NOMO-1 (cell line): ENCODE results near the gene ANKRD40.

ENCODE experiments used
- DNase-seq, 2 experiments: peaks; one replicate each; lab custom pipeline; 2025; ENCODE audit not compliant: unreplicated experiment in 2 of 2; lab: John Stamatoyannopoulos, UW

Gene ANKRD40

DNA sequence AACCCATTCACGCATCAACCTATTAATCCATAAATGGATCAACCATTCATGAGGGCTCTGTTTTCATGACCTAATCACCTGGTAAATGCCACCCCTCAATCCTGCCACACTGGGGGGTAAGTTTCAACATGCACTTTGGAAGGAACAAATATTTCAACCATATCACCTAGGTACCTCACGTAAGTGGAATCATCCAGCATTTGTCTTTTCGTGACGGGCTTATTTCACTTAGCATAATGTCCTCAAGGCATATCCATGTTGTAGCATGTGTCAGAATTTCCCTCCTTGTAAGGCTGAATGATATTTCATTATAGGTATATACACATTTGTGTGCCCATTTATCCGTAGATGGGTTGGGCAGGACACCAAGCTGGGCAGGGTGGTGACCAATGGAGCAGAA is 35.6 kb downstream of the ANKRD40 start:
- DNase-seq: no peak

DNA sequence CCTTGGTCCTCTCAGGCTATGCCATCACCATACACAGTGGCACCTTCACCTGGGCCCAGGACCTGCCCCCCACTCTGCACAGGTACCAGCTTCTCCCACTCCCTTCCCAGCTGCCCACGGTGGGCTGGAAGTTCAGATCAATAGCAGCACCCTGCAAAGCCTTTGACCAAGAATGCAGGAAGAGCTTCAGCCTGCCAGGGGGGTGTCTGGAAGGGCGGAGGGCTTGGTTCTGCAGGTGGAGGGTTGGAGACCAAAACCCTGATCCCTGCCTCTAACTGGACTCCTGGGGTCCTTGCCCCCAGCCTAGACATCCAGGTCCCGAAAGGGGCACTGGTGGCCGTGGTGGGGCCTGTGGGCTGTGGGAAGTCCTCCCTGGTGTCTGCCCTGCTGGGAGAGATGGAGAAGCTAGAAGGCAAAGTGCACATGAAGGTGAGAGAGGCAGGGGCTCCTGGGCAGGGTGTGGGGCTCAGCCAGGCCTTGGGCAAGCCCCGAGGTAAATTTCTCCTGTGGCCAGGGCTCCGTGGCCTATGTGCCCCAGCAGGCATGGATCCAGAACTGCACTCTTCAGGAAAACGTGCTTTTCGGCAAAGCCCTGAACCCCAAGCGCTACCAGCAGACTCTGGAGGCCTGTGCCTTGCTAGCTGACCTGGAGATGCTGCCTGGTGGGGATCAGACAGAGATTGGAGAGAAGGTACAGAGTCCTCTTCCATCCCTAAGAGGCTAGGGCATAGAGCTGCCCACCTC is 38.7 kb downstream of the ANKRD40 start:
- DNase-seq: no peak

DNA sequence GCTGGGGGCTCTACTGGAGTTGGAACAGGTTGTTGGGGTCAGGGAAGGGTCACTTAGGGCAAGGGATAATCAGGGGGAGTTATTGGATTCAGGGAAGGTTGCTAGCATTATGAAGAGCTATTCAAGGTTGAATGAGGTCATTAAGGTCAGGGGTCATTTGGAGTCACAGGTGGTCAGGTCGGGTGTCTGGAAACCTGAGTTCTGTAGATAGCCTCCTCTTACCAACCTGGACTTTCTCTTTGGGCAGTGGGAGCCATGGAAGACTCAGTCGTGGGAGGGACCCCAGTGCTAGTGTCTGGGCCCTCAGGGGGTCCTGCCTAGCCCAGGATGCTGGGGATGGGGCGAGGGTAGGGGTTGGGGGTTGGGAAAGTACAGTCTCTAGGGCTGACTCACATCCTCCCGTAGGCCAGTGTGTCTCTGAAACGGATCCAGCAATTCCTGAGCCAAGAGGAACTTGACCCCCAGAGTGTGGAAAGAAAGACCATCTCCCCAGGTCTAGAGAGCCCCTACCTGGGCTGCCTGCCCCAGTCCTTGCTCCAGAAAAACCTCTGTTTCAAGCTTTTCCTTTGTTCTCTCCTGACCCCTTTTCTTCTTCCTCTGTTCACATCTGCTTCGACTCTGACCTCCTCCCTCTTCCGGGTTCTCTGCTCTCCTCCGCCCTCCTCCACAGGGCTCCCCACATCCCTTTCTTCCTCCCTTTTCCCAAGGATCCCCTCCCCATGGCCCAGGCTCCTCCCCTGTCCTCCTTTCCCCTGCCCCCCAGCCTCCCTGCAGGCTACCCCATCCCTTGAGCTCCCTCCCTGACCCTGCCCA is 39.5 kb downstream of the ANKRD40 start:
- DNase-seq: no peak

DNA sequence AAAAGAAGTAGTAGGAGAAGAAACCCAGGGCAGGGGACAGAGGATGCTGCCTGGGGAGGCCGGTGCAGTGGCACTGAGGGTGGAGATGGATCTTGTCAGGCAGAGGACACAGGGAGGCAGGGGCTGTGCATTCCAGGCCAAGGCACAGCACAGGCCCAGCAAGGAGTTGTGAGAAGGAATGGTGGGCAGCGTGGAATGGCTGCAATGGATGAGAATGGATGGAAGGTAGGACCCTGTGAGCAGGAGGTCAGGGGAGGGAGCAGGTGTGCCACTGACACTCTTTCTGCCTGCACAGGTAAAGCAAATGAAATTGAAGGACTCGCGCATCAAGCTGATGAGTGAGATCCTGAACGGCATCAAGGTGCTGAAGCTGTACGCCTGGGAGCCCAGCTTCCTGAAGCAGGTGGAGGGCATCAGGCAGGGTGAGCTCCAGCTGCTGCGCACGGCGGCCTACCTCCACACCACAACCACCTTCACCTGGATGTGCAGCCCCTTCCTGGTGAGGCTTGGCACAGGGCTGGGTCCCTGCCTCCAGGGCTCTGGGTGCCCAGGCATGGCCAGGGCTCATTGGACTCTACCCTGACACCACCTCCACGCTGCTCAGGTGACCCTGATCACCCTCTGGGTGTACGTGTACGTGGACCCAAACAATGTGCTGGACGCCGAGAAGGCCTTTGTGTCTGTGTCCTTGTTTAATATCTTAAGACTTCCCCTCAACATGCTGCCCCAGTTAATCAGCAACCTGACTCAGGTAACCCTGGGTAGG is 40.3 kb downstream of the ANKRD40 start:
- DNase-seq: no peak

DNA sequence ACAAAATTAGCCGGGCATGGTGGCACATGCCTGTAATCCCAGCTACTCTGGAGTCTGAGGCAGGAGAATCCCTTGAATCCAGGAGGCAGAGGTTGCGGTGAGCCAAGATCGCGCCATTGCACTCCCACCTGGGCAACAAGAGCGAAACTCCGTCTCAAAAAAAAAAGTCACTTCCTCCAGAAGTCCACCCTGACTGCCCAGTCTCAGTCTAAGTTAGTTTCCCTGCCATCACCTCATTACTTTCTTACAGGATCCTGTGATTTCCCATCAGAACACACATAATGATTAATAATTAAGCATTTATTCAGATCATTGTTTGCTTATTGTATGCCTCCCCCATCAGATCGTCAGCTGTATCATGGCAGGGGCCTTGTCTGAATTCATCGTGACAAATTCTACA is 41.4 kb downstream of the ANKRD40 start:
- no peak for DNase-seq

DNA sequence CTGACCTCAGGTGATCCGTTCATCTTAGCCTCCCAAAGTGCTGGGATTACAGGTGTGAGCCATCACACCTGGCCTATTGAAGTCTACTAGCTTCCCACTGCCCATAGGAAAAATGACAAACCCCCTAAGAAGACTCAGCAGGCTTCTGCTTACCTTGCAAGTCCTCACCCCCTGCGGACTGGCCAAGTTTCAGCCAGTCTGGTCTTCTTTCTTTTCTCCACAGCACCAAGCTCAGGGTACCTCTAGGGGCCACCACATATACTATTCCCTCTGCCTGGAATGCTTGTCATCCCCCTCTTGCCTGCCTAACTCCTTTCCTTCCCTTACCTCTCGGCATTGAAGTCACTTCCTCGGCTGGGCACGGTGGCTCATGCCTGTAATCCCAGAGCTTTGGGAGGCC is 41.9 kb downstream of the ANKRD40 start:
- no peak for DNase-seq

DNA sequence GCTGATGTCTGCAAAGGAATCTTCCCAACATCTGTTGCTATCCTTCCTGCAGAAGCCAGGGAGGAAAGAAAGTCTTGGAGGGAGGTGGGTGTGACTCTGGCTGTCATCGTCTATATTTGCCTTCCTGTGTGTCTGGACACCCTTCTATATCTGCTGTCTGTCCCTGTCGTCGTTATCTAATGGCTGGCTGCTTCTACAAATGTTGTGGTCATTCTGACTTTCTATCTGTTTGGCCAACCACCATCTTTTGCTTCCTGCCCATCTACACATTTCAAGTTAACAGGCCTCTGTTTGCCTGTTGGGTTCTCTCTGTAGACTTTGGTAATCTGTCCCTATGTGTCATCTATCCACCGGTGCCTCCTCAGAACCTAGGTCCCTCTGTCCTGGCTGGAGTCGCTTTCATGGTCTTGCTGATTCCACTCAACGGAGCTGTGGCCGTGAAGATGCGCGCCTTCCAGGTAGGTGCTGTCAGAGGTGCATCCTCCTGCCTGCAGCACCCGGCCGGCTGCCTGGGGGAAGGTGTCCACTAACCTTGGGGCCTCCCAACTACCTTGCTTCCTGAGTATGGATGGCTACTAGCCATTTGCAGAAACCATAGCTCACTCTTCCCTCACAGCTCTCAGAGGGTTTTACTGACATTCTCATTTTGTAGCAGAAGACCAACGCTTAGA is 42.8 kb downstream of the ANKRD40 start:
- DNase-seq: no peak

DNA sequence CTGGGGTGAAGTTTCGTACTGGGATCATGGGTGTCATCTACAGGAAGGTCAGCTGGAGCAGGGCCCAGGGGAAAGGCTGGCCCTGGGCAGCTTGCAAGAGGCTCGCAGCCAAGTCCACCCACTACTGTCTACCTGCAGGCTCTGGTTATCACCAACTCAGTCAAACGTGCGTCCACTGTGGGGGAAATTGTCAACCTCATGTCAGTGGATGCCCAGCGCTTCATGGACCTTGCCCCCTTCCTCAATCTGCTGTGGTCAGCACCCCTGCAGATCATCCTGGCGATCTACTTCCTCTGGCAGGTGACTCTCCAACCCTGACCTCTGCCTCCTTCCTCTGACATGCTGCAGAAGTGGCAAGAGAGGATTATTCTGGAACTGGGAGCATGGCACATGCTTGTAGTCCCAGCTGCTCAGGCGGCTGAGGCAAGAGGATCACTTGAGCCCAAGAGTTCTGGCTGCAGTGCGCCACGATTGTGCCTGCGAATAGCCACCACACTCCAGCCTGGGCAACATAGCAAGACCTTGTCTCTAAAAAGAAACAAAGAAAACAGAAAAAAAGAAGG is 43.8 kb downstream of the ANKRD40 start:
- no peak for DNase-seq

DNA sequence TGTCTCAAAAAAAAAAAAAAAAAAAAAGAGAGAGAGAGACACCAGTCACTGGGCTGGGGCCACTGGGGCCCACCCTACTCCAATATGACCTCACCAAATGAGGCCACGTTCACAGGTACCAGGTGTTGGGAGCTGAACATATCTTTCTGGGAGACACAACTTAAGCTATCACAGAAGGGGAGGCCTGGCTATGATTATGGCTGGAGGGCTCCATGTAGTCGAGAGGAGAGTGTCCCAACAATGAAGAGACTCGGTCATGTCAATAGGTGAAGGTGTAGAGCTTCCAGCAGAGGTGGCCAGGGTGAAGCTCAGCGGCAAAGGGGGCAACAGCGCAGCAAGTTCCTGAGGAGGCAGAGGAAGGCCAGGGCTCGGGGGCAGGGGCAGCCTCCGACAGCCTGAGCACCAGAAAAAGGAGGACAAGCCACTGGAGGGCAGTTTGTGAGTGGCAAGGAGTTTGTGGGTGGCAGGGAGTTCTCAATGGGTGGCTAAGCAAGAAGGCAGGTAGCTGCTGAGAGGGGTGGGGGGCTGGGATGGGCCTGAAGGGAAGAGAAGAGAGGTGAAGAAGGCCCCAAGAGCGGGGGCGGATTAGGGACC is 45.0 kb downstream of the ANKRD40 start:
- no peak for DNase-seq

DNA sequence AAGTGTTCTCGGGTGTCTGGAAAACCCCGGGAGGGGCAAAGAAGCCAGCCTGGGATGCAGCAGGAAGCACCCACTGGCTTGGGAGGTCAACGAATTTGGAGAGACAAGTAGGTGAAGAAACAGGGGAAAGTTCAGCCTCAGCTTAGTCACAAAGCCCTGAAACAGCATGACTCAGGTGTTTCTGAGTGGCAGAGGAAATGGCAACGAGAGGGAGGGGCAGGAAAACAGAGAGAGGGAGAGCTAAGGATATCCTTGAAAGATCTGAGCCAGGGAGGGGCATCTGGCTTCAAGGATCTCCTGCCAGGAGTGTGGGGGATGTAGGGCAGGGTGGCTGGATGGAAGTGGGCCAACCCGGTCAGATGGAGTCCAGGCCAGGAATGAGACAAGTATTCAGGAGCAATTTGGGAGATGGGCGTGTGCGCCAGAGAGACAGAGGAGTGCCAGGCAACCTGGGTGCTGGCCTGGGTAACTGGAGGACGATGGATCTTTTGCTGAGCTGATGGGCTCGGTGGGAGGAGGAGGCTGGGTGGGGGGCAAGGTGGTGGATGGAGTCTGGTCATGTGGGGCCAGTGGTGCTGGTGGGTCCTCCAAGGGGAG is 45.8 kb downstream of the ANKRD40 start:
- DNase-seq: peak; percentile 33 to 60

DNA sequence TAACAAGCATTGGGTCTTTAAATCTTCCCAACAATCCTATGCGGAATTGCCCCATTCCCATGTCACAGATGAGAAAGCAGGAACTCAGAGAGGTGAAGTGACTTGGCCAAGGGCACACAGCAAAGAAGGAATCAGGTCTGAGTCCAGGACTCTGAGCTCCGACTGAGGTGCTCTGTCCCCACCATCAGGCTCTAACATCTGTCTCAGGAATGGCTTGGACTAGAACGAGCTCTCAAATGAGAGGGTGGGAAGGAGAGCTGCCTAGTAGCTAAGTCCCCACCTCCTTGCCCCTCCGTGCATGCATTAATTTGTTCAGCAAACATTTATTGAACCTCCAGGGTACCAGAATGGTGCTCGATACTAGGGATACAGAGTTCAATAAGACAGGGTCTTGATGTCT is 46.4 kb downstream of the ANKRD40 start:
- DNase-seq: no peak

DNA sequence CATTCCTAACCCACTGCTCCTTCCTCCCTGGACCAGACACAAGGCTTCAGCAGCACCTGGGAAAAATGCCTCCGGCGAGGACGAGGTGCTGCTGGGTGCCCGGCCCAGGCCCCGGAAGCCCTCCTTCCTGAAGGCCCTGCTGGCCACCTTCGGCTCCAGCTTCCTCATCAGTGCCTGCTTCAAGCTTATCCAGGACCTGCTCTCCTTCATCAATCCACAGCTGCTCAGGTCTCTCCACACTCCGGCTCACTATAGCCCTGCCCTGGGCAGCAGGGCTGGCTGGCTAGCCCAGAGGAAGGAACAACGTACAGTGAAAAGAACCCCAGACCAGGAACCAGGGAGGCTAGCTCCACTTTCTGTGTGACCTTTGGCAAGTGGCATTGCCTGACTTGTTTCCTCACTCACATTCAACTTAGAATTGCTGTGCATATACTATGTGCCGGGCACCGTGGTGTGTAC is 46.8 kb downstream of the ANKRD40 start:
- DNase-seq: no peak

DNA sequence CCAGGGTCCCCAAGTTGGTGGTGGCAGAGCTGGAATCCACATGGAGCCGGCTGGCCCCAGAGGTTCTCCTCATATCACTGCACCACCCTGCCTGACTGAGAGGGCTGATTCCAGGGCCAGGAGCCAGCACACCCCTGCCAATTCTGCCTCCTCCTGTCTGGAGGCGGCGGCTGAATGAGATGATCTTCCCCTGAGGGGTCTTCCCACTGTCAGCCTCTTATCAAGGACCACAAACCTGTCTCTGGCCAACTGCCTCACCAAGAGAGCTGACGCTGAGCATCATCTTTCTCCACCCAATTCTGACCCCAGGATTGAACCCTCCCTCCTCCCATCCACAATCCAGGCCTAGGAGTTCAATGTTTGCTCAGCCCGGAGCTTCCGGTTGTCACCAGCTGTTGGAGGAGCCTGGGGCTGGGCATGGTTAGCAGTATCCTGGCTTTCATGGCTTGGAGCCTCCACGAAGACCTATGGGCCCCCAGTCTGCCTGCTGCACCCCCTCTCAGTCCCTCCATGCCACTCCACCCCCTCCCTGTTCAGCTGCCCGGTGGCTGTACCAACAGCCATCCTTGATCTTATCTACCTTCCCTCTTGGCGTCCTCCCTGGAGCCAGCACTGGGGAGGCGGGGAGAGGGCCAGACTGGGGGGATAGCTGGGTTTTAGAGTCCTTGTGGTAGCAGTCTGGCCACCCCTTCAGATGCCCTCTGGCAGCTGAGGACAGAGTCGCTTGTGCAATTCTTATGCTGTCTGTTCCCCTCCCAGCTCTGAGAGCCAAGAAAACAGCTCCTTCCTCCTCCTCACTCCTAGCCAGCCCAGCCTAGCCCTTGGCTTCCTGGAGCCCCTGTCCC is 47.5 kb downstream of the ANKRD40 start:
- DNase-seq: peak; percentile 34 to 39

DNA sequence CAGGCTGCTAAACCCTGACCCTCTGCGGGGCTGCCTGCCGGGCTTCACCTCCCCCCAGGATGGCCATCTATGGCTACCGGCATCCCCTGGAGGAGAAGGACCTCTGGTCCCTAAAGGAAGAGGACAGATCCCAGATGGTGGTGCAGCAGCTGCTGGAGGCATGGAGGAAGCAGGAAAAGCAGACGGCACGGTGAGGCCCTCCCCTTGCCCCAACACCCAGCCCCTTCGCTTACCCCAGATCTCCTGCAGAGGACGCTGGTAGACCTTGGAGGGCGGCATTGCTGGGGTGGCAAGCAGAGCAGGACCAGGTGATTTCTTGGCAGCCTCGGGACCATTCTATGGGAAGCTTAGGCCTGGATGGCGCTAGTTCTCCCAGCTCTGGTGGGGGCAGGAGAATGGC is 48.5 kb downstream of the ANKRD40 start:
- DNase-seq: no peak

DNA sequence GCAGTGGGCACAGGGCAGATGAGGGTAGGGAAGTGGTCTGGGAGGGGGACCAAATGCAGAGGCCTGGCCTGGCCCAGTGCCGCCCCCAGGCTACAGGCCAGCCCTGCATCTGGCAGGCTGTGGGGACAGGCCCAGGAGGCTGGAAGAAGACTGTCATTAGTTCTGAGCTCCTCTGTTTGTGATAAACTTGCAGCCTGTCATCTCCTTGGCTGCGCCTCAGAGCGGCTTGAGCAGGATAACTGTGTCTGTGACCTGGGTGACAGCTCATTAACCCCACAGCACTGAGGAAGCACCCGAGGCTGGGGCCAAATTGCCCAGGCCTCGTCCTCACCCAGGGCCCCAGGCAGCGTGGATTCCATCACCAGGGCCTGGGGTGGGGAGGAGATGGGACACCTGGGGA is 49.1 kb downstream of the ANKRD40 start:
- DNase-seq: no peak

DNA sequence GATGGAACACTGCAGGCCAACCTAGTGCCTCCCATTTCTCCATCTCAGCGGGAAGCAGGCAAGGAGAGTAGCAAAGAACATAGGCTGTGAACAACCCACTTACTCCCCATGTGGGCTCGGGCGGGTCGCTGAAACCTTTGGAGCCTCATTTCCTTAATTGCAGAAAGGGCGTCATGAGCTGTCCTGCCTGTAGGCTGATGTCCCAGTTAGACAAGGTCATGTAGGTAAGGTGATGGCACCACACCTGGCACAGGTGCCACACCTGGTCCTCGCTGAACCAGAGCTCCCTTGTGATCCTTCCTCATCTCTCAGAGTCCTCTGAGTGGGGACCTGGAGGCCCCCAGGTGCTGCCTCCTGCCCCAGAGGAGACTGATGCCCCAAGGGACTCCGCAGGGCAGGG is 50.1 kb downstream of the ANKRD40 start:
- DNase-seq: no peak

DNA sequence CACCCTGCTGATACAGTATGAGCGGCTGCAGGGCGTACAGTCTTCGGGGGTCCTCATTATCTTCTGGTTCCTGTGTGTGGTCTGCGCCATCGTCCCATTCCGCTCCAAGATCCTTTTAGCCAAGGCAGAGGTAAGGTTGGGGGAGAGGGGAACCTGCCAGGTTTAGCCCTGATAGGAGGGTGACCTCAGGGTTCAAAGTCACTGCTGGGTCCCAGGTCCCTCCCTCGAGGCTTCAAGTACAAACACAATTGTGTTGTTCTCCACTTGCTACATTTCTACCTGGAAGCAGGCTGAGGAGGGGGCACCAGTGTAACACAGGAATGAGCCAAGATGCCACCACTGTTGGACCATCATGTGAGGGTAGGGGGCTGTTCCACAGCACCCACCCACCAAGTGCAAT is 50.7 kb downstream of the ANKRD40 start:
- DNase-seq: no peak

DNA sequence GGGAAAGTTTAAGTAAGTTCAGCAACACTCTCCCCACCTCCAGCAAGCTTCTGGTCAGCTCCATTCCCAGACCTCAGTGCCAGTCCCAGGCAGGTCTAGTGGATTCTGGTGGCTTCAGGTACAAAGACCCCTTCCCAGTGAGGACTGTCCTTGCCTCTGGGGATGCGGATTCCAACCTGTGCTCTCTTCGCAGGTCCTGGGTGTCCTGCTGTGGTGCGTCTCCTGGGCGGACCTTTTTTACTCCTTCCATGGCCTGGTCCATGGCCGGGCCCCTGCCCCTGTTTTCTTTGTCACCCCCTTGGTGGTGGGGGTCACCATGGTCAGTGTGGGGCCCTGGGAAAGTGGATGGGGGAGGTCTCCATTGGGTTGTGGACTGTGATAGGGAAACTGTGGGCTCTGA is 51.2 kb downstream of the ANKRD40 start:
- no peak for DNase-seq

DNA sequence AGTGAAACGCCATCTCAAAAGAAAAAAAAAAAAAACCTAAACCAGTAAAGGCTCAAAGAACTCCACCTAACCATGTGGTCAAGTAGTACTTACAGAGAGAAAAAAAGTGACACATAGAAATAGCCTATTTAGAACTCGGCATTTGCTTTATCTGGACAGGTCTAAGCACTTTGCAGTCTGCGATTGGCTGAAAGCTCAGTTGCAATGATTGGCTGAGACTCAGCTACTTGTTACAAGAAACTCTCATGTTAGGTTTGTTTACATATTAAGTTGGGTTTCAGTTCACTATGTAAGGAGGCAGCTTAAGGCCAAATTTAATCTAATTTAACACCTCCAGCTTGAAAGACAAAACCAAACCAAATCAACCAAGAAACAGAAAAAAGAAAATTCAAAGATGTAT is 54.0 kb downstream of the ANKRD40 start:
- DNase-seq: no peak
